HK-2 (cell line): ENCODE data around the gene NPR2.
A peak's percentile ranks its signal among the peaks of the same experiment; 100 is the strongest.

Experiments
- DNase-seq: peaks from one replicate; pipeline ENCODE4 v3.0.0-alpha.2; 2018; ENCODE audit not compliant: unreplicated experiment

Gene NPR2

GRCh38 chr9:35832814-35833213, 41.4 kb downstream of the NPR2 start:
- no peak for DNase-seq

- no peak for DNase-seq
Observed at GRCh38 chr9:35834260-35835215, 43.1 kb downstream of the NPR2 start.

GRCh38 chr9:35835216-35835632, 43.8 kb downstream of the NPR2 start:
- no peak for DNase-seq

- DNase-seq = no peak
Observed at GRCh38 chr9:35835766-35836165, 44.4 kb downstream of the NPR2 start.

GRCh38 chr9:35836595-35836994, 45.2 kb downstream of the NPR2 start:
- no peak for DNase-seq

- no peak for DNase-seq
Observed at GRCh38 chr9:35839926-35840325, 48.5 kb downstream of the NPR2 start.

- DNase-seq = no peak
Observed at GRCh38 chr9:35840881-35841644, 49.7 kb downstream of the NPR2 start.

GRCh38 chr9:35841645-35841900, 50.2 kb downstream of the NPR2 start:
- no peak for DNase-seq

GRCh38 chr9:35842020-35842745, 50.8 kb downstream of the NPR2 start:
- DNase-seq = no peak

- no peak for DNase-seq
Observed at GRCh38 chr9:35842795-35843194, 51.4 kb downstream of the NPR2 start.

- peak; percentile 7 for DNase-seq
Observed at GRCh38 chr9:35844628-35845270, 53.4 kb downstream of the NPR2 start.

- DNase-seq = no peak
Observed at GRCh38 chr9:35845824-35846771, 54.7 kb downstream of the NPR2 start.

GRCh38 chr9:35847792-35848572, 56.6 kb downstream of the NPR2 start:
- no peak for DNase-seq

GRCh38 chr9:35852267-35852815, 61.0 kb downstream of the NPR2 start:
- DNase-seq = no peak

GRCh38 chr9:35852876-35853865, 61.8 kb downstream of the NPR2 start:
- no peak for DNase-seq

- no peak for DNase-seq
Observed at GRCh38 chr9:35854091-35854762, 62.8 kb downstream of the NPR2 start.

GRCh38 chr9:35856206-35856605, 64.8 kb downstream of the NPR2 start:
- no peak for DNase-seq

- DNase-seq = no peak
Observed at GRCh38 chr9:35856882-35857281, 65.5 kb downstream of the NPR2 start.
